ENCODE data around the gene CBL. TPM values are rescaled to one million over a fixed set of nuclear protein-coding genes. Genes with fewer than 3 reads are reported as not detected.
A peak's percentile ranks its signal among the peaks of the same experiment; 100 is the strongest.
"Not testable (repeated sequence)": the region's sequence is repeated elsewhere in the genome, so short reads cannot be mapped to it uniquely, and the experiment has no call there.

Gene CBL
- polyA plus RNA-seq, 3 donors: 7.6 to 24.0 (median 23.1) TPM

DNA sequence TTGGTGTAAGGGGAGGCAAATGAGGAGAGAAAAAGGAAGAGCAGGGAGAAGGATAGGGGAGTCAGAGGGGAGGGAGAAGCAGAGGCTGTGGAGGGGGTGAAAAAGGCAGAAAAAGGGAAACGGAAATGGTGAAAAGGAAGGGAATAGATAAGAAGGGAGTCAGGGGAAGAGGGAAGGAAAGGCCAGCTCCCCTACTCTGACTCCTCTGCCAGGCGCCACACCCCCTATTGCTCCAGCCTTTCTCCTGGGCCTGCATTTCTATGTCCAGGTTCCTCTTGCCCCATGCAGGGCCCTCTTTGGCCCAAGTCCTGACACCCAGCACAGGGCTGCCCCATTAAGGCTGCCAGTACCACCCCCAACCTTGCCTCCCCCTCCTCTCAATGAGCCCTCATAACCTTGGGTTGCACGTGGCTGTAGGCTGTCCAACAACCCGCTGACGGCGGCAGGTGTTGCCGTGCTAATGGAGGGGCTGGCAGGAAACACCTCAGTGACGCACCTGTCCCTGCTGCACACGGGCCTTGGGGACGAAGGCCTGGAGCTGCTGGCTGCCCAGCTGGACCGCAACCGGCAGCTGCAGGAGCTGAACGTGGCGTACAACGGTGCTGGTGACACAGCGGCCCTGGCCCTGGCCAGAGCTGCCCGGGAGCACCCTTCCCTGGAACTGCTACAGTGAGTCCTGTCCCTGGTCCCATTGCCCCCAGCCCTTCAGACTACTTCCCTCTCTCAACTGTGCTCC lies 24.3 kb upstream of the CBL start:
- 94% methylated on average over 15 of the region's 17 CpGs for WGBS (ENCODE audit: insufficient coverage)
- TF ChIP-seq, protein P1, sequence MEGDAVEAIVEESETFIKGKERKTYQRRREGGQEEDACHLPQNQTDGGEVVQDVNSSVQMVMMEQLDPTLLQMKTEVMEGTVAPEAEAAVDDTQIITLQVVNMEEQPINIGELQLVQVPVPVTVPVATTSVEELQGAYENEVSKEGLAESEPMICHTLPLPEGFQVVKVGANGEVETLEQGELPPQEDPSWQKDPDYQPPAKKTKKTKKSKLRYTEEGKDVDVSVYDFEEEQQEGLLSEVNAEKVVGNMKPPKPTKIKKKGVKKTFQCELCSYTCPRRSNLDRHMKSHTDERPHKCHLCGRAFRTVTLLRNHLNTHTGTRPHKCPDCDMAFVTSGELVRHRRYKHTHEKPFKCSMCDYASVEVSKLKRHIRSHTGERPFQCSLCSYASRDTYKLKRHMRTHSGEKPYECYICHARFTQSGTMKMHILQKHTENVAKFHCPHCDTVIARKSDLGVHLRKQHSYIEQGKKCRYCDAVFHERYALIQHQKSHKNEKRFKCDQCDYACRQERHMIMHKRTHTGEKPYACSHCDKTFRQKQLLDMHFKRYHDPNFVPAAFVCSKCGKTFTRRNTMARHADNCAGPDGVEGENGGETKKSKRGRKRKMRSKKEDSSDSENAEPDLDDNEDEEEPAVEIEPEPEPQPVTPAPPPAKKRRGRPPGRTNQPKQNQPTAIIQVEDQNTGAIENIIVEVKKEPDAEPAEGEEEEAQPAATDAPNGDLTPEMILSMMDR (IDR thresholded peaks at IDR 0.05): no peak
- Mint-ChIP-seq H3K9me3 (peaks cover 0 to 2% (median 0%) of the 10 kb centered on the region in 7 donors), H3K36me3 (peaks cover 27 to 50% of the 10 kb centered on the region in 2 donors), H3K4me1 (peaks cover 26% of the 10 kb centered on the region), H3K27me3 (ENCODE audit: low read depth in 3 of 3) (peaks cover 0 to 3% (median 2%) of the 10 kb centered on the region in 3 donors), H3K4me3 (peak overlapping the region in 1 of 2 donors; percentile 18), H3K27ac (peak overlapping the region in 4 of 7 donors; percentile 4 to 67 (median 43))
- Histone ChIP-seq H3K4me3 (replicated peaks in 1 of 3; ENCODE audit: low read depth in 2 of 3, low read length in 3 of 3) (peak overlapping the region in 1 of 3 experiments; percentile 26), H3K36me3 (replicated peaks in 1 of 2; ENCODE audit: control insufficient read depth in 1 of 2, insufficient read depth in 2 of 2, low read length in 2 of 2) (peaks cover 22 to 37% of the 10 kb centered on the region in 2 donors), H3K79me2 (ENCODE audit: insufficient read depth, low read length) (no peaks in the 10 kb centered on the region), H3K9ac (ENCODE audit: insufficient read depth, low read length, poor library complexity, severe bottlenecking) (no peak overlapping the region), H2AFZ (ENCODE audit: insufficient read depth, low read depth, low read length, poor library complexity, severe bottlenecking) (no peak overlapping the region), H4K20me1 (ENCODE audit: insufficient read depth, low read length) (no peaks in the 10 kb centered on the region), H3K4me1 (ENCODE audit: control insufficient read depth in 1 of 2, insufficient read depth in 2 of 2, low read length in 2 of 2) (peaks cover 28 to 29% of the 10 kb centered on the region in 2 donors), H3K27me3 (ENCODE audit: control insufficient read depth in 2 of 2, insufficient read depth in 2 of 2, low read length in 2 of 2) (no peaks in the 10 kb centered on the region), H3K4me2 (replicated peaks; ENCODE audit: extremely low read depth, low read length, poor library complexity, severe bottlenecking) (no peak overlapping the region), H3K27ac (ENCODE audit: low read depth in 1 of 2, low read length in 2 of 2) (peak overlapping the region; percentile 35 to 52), H3K9me3 (replicated peaks in 1 of 2; ENCODE audit: control insufficient read depth in 1 of 2, insufficient read depth in 1 of 2, low read length in 2 of 2) (no peaks in the 10 kb centered on the region)
- intact Hi-C loops (cut with micrococcal nuclease): no loop called here
- DNase-seq: no peak

GRCh38 chr11:119184399-119184798 lies 21.7 kb upstream of the CBL start:
- H3K9me3 ChIP-seq (replicated peaks in 1 of 2; ENCODE audit: control insufficient read depth in 1 of 2, insufficient read depth in 1 of 2, low read length in 2 of 2); H2AFZ ChIP-seq (ENCODE audit: insufficient read depth, low read depth, low read length, poor library complexity, severe bottlenecking); H3K4me2 ChIP-seq (replicated peaks; ENCODE audit: extremely low read depth, low read length, poor library complexity, severe bottlenecking); H3K79me2 ChIP-seq (ENCODE audit: insufficient read depth, low read length); H3K4me3 Mint-ChIP-seq; H3K27ac ChIP-seq (ENCODE audit: low read depth in 1 of 2, low read length in 2 of 2); DNase-seq; H3K4me3 ChIP-seq (replicated peaks in 1 of 3; ENCODE audit: low read depth in 2 of 3, low read length in 3 of 3); H3K27me3 Mint-ChIP-seq (ENCODE audit: low read depth in 3 of 3); H3K27me3 ChIP-seq (ENCODE audit: control insufficient read depth in 2 of 2, insufficient read depth in 2 of 2, low read length in 2 of 2); H3K9me3 Mint-ChIP-seq; H4K20me1 ChIP-seq (ENCODE audit: insufficient read depth, low read length); H3K9ac ChIP-seq (ENCODE audit: insufficient read depth, low read length, poor library complexity, severe bottlenecking); intact Hi-C loops (cut with micrococcal nuclease): not testable (repeated sequence)
- H3K4me1 ChIP-seq (ENCODE audit: control insufficient read depth in 1 of 2, insufficient read depth in 2 of 2, low read length in 2 of 2): peaks cover 15 to 16% of the 10 kb centered on the region in 2 donors
- peaks cover 14% of the 10 kb centered on the region for H3K4me1 Mint-ChIP-seq
- H3K27ac Mint-ChIP-seq: peak overlapping the region in 1 of 7 donors; percentile 18
- peaks cover 21 to 29% of the 10 kb centered on the region in 2 donors for H3K36me3 ChIP-seq (replicated peaks in 1 of 2; ENCODE audit: control insufficient read depth in 1 of 2, insufficient read depth in 2 of 2, low read length in 2 of 2)
- H3K36me3 Mint-ChIP-seq: peaks cover 22 to 39% of the 10 kb centered on the region in 2 donors
- WGBS (ENCODE audit: insufficient coverage): 96% methylated on average over 5 of the region's 9 CpGs

Measured in CD14-positive monocyte (primary cell).